Activated CD4-positive, alpha-beta T cell treated with anti-CD3 and anti-CD28 coated beads, Interleukin-2, amount 50 U/mL, for 16 hours (primary cell): ENCODE results near the gene RCAN3.
A peak's percentile ranks its signal among the peaks of the same experiment; 100 is the strongest.

Experiments used
- DNase-seq: peaks from one replicate; pipeline ENCODE4 v3.0.0-alpha.2; 2020

The RCAN3 gene

DNA sequence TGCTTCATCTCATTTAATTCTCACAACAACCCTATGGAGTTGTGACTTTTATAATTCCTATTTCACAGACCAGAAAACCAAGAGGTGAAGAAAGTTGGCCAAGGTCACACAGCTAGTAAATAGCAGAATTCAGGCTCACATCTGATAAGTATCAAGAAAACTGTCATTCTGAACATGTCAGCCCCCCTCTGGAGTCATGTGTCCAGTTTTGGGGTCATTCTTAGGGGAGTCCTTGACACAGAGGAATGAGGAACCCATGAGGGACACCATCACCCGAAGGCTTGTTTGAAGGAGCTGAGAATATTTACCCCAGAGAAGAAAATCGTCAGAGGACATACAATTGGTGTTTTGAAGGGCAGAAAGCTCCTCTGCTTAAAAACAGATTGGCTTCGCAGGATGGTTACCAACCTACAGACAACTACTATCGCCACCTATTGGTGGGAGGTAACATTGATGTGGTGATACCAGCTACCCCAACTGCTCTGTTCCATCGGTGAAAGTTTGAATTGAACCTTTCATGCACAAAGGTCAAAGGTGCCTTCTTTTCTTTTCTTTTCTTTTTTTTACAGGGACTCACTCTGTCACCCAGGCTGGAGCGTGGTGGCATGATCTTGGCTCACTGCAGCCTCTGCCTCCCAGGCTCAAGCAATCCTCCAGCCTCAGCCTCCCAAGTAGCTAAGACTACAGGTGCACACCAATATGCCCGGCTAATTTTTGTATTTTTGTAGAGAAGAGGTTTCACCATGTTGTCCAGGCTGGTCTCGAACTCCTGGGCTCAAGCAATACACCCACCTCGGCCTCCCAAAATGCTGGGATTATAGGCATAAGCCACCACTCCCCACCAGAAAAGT lies 84.6 kb downstream of the RCAN3 start:
- peak; percentile 77 for DNase-seq

DNA sequence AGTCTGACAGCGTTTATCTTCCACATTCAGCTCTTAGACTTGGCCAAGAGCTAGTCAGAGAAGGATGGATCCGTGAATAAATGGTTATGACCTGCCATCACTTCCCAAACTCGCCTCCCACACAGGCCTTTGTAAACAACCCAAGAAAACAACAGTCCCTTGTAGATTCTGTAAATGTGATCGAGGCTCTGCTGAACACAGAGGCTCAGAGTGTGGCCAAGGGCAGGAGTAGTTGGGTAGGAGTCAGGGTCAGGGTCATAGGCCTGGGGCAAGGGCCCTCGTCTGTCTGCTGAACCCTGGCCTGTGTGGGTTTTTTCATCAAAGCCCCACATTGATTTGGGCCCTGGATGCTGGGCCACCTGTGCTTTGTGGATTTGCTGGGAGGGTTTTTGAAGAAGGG lies 85.9 kb downstream of the RCAN3 start:
- no peak for DNase-seq

DNA sequence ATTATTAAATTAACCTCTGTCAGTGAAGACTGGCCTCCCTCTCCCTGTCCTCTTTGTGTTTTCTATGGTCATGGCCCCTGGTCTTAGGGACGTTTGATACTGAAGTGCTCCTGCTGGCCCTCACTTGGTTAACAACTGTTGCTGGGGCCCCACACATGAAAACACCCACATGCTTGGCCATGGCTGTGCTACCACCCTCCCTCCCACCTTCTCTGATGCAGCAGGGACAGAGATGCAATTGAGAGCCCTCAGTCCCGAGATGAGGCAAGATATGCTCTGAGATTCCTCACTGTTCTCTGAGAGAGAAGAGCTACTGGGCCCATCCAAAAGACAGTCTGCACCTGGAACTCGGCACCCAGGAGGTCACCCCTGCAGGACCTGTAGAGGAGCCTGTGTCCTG lies 86.6 kb downstream of the RCAN3 start:
- DNase-seq, result no peak
